GM12878 (cell line): ENCODE results near the gene ANXA5. TPM values are rescaled to one million over a fixed set of nuclear protein-coding genes. Genes with fewer than 3 reads are reported as not detected.

Source experiments
- ATAC-seq: fragments of 200-7000 bp; cut with Tn5 transposase; 3 replicates; pipeline ENCODE4 v1.9.1; 2020; ENCODE audit warnings: mild to moderate bottlenecking, moderate library complexity
- BruUV-seq: library from RNA; stranded (reverse); fragments of 400-500 nt; replicated peaks from 2 replicates; lab custom pipeline; 2021; lab: Mats Ljungman, UMichigan
- CTCF ChIA-PET: fragments of 300-600 bp; sonication (Branson Sonifier 250); formaldehyde crosslinking; extraction: SDS; loops from one replicate; lab custom pipeline; 2021; ENCODE audit warnings: inconsistent platforms; lab: Yijun Ruan, JAX
- POLR2A ChIA-PET: fragments of 350-600 bp; formaldehyde crosslinking; extraction: SDS; loops from one replicate; lab custom pipeline; 2021; ENCODE audit warnings: inconsistent platforms; lab: Charles Lee
- RAD21 ChIA-PET: fragments of 300-600 bp; sonication (Branson Sonifier 250); formaldehyde crosslinking; loops from one replicate; lab custom pipeline; 2023; ENCODE audit warnings: antibody characterized with exemption; ENCODE audit not compliant: unreplicated experiment; lab: Charles Lee
- SMC1A ChIA-PET: fragments of 300-600 bp; sonication (Branson Sonifier 250); formaldehyde crosslinking; loops from one replicate; lab custom pipeline; 2023; ENCODE audit not compliant: unreplicated experiment, uncharacterized antibody; lab: Charles Lee
- DNase-seq: peaks from one replicate; pipeline ENCODE4 v3.0.0-alpha.2; 2011; ENCODE audit warnings: low read depth, low spot score
- FAIRE-seq: peaks from 3 replicates; lab custom pipeline; 2011; peaks lifted over from hg19 to GRCh38; lab: Jason Lieb, UNC
- H2AFZ ChIP-seq: 2 replicates; pipeline ENCODE4 v1.6.0; 2011; ENCODE audit warnings: low read depth, low read length, control low read depth; ENCODE audit not compliant: control insufficient read depth
- H3K27ac ChIP-seq: 2 replicates; pipeline ENCODE4 v1.5.1; 2011; ENCODE audit warnings: control low read depth; ENCODE audit not compliant: control insufficient read depth, insufficient read depth
- H3K27me3 ChIP-seq, 2 experiments: replicated peaks in 1 of 2; 2 replicates each; pipeline versions ENCODE4 v1.6.0 to v1.6.1; 2011; ENCODE audit warnings: low read length in 1 of 2; ENCODE audit not compliant: control insufficient read depth in 2 of 2, insufficient read depth in 2 of 2
- H3K36me3 ChIP-seq, 2 experiments: 2 replicates each; pipeline ENCODE4 v1.5.1; 2011; ENCODE audit warnings: low read length in 1 of 2; ENCODE audit not compliant: control insufficient read depth in 2 of 2, insufficient read depth in 2 of 2
- H3K4me1 ChIP-seq: 2 replicates; pipeline ENCODE4 v1.6.1; 2011; ENCODE audit warnings: mild to moderate bottlenecking, low read length, moderate library complexity, mixed read lengths; ENCODE audit not compliant: control insufficient read depth, insufficient read depth
- H3K4me2 ChIP-seq: 2 replicates; pipeline ENCODE4 v1.6.0; 2011; ENCODE audit warnings: control low read depth; ENCODE audit not compliant: control insufficient read depth, insufficient read depth
- H3K4me3 ChIP-seq: fragments of 200-600 bp; sonication (generic); 2 replicates; pipeline ENCODE4 v1.5.1; 2016
- H3K79me2 ChIP-seq: 2 replicates; pipeline ENCODE4 v1.6.0; 2011; ENCODE audit warnings: low read length; ENCODE audit not compliant: control insufficient read depth, insufficient read depth
- H3K9ac ChIP-seq: 2 replicates; pipeline ENCODE4 v1.8.0; 2011; ENCODE audit warnings: low read length, control low read depth, mixed read lengths; ENCODE audit not compliant: control insufficient read depth, insufficient read depth
- H3K9me3 ChIP-seq: replicated peaks from 3 replicates; pipeline ENCODE4 v1.5.1; 2011; ENCODE audit warnings: mild to moderate bottlenecking, low read length; ENCODE audit not compliant: control insufficient read depth, insufficient read depth
- H4K20me1 ChIP-seq: 2 replicates; pipeline ENCODE4 v1.6.0; 2011; ENCODE audit not compliant: control insufficient read depth, insufficient read depth
- CHD1 ChIP-seq: IDR thresholded peaks from 2 replicates; pipeline ENCODE4 v1.6.1; 2012; ENCODE audit warnings: low read depth, low read length, improper control_type of control experiment
- EP300 ChIP-seq, 2 experiments: fragments of 150-350 bp in 1 of 2; IDR thresholded peaks; 2 replicates each; pipeline ENCODE4 v1.6.1; 2011 to 2012; ENCODE audit warnings: low read depth in 2 of 2, low read length in 2 of 2, borderline replicate concordance in 1 of 2, improper control_type of control experiment in 1 of 2, inconsistent platforms in 1 of 2; ENCODE audit not compliant: control insufficient read depth in 1 of 2
- IKZF1 ChIP-seq: fragments of 450-650 bp; conservative IDR thresholded peaks from 2 replicates; pipeline ENCODE4 v1.6.1; 2017; ENCODE audit warnings: antibody characterized with exemption, mild to moderate bottlenecking
- MEF2B ChIP-seq: fragments of 450-650 bp; IDR thresholded peaks from 2 replicates; pipeline ENCODE4 v1.6.1; 2018; ENCODE audit warnings: mild to moderate bottlenecking, moderate library complexity; ENCODE audit not compliant: partially characterized antibody, poor library complexity, severe bottlenecking
- NFYA ChIP-seq: IDR thresholded peaks from 2 replicates; pipeline ENCODE4 v1.6.1; 2011; ENCODE audit warnings: low read depth, mild to moderate bottlenecking, low read length, improper control_type of control experiment, borderline replicate concordance
- NRF1 ChIP-seq: conservative IDR thresholded peaks from 2 replicates; pipeline ENCODE4 v1.6.1; 2011; ENCODE audit warnings: mild to moderate bottlenecking, low read depth, low read length, improper control_type of control experiment
- POLR2AphosphoS2 ChIP-seq: IDR thresholded peaks from 2 replicates; pipeline ENCODE4 v1.6.1; 2011; ENCODE audit warnings: low read depth, mild to moderate bottlenecking, low read length, improper control_type of control experiment, moderate library complexity
- SP1 ChIP-seq: IDR thresholded peaks from one replicate; pipeline ENCODE4 v1.6.1; 2011; ENCODE audit warnings: low read depth, low read length
- YBX1 ChIP-seq: fragments of 450-650 bp; IDR thresholded peaks from 2 replicates; pipeline ENCODE4 v1.6.1; 2016; ENCODE audit warnings: antibody characterized with exemption
- ZZZ3 ChIP-seq: IDR thresholded peaks from 2 replicates; pipeline ENCODE4 v1.6.1; 2011; ENCODE audit warnings: low read depth; ENCODE audit not compliant: control insufficient read depth, insufficient read length
- WGBS: methylation state at CpG from one replicate; pipeline ENCODE4 v1.1.6; 2016; ENCODE audit warnings: low lambda C conversion rate; ENCODE audit not compliant: insufficient replicate concordance, insufficient coverage; ENCODE audit errors: missing lambda C conversion rate; 5-methylcytosine and 5-hydroxymethylcytosine counted together
- in situ Hi-C: fragments of 300-500 bp; cut with MboI; formaldehyde crosslinking; loops from 9 replicates; pipeline ENCODE4 v1.14.3; 2018; ENCODE audit warnings: mixed read lengths
- intact Hi-C: fragments of 100-400 bp; cut with micrococcal nuclease; formaldehyde crosslinking; loops from one replicate; pipeline ENCODE4 v1.14.2; 2022; ENCODE audit not compliant: unreplicated experiment
- polyA plus RNA-seq, 11 experiments: library from polyadenylated mRNA; depleted of rRNA in 4 of 11; unstranded in 6 of 11; stranded (reverse) in 5 of 11; fragments of >200 nt; fragmentation: Nextera tagmentation in 4 of 11; fragmentation: Illumina TruSeq in 1 of 11; extraction: Ambion mirVana in 4 of 11; extraction: Trizol in 1 of 11; gene quantifications; 1 replicate in 1 of 11; 2 replicates in 10 of 11; pipeline versions ENCODE4 v1.2.1 to v1.2.3, GENCODE V29; 2011 to 2016; ENCODE audit warnings: inconsistent platforms in 2 of 11, missing spikeins in 2 of 11, low read depth in 1 of 11
- total RNA-seq, 4 experiments: library from RNA; depleted of rRNA in 3 of 4; stranded (reverse); fragments of >200 nt in 3 of 4; fragmentation: Illumina TruSeq in 1 of 4; extraction: Trizol in 1 of 4; gene quantifications; 2 replicates each; pipeline versions ENCODE4 v1.2.1 to v1.2.3, GENCODE V29; 2013 to 2021
- TF ChIP-seq, protein P1 (sequence below): fragments of 450-650 bp; formaldehyde crosslinking; IDR thresholded peaks from 2 replicates; pipeline ENCODE4 v1.4.0; 2020; ENCODE audit warnings: mild to moderate bottlenecking, moderate library complexity

The ANXA5 gene
- total and polyA plus RNA-seq, 10 of the 15 experiments (the other 5 are each of a cell fraction or from before 2014, with no cell fraction given) = 101 to 249 (median 169) TPM

GRCh38 chr4:121642292-121642691 is 54.5 kb downstream of the ANXA5 start:
- Histone ChIP-seq H3K27me3 (0 out of 4 replicates have a peak, but pooled peaks cover 0 to 2% of the 10 kb centered on the region in 2 experiments), H3K36me3 (no peaks in the 10 kb centered on the region), H3K9me3 (no peaks in the 10 kb centered on the region), H3K9ac (no peak overlapping the region), H3K4me2 (no peak overlapping the region), H2AFZ (no peak overlapping the region), H4K20me1 (no peaks in the 10 kb centered on the region), H3K27ac (no peak overlapping the region), H3K4me1 (no peaks in the 10 kb centered on the region), H3K4me3 (no peak overlapping the region), H3K79me2 (no peaks in the 10 kb centered on the region)
- ChIA-PET CTCF (interaction anchor here (0.6 kb wide), 2 partner anchors 14 to 15 kb away, joined by 3 read pairs; no protein-coding TSS in a partner anchor), SMC1A (no interaction called here), POLR2A (no interaction called here), RAD21 (no interaction called here)
- no peak for DNase-seq
- no peak for FAIRE-seq
- intact Hi-C loops = no loop called here
- WGBS = 50% methylated on average over 2 of the region's 2 CpGs
- no peak for ATAC-seq
- no TSS peak for BruUV-seq
- in situ Hi-C loops = no loop called here
- no peak for TF ChIP-seq MEF2B

GRCh38 chr4:121633653-121634052 is 63.1 kb downstream of the ANXA5 start:
- no TSS peak for BruUV-seq
- 42% methylated on average over 4 of the region's 4 CpGs for WGBS
- no peaks in the 10 kb centered on the region for H3K27me3 ChIP-seq
- H3K27ac ChIP-seq = no peak overlapping the region
- RAD21 ChIA-PET = no interaction called here
- no peak overlapping the region for H2AFZ ChIP-seq
- SMC1A ChIA-PET = interaction anchor here (0.6 to 1.0 kb wide), 3 partner anchors 17 to 287 kb away, joined by 3 to 4 read pairs (median 3); no protein-coding TSS in a partner anchor
- FAIRE-seq (no peak), DNase-seq (no peak), ATAC-seq (no peak)
- intact Hi-C loops (no loop called here), in situ Hi-C loops (no loop called here)
- H3K36me3 ChIP-seq = no peaks in the 10 kb centered on the region
- CTCF ChIA-PET = no interaction called here
- POLR2A ChIA-PET = no interaction called here
- no peaks in the 10 kb centered on the region for H3K4me1 ChIP-seq
- H3K9me3 ChIP-seq = no peaks in the 10 kb centered on the region
- no peaks in the 10 kb centered on the region for H4K20me1 ChIP-seq
- no peak for TF ChIP-seq POLR2AphosphoS2
- no peak for TF ChIP-seq NFYA
- TF ChIP-seq IKZF1 = no peak
- TF ChIP-seq ZZZ3 = no peak
- no peak for TF ChIP-seq SP1
- TF ChIP-seq CHD1 = no peak
- TF ChIP-seq, protein P1, sequence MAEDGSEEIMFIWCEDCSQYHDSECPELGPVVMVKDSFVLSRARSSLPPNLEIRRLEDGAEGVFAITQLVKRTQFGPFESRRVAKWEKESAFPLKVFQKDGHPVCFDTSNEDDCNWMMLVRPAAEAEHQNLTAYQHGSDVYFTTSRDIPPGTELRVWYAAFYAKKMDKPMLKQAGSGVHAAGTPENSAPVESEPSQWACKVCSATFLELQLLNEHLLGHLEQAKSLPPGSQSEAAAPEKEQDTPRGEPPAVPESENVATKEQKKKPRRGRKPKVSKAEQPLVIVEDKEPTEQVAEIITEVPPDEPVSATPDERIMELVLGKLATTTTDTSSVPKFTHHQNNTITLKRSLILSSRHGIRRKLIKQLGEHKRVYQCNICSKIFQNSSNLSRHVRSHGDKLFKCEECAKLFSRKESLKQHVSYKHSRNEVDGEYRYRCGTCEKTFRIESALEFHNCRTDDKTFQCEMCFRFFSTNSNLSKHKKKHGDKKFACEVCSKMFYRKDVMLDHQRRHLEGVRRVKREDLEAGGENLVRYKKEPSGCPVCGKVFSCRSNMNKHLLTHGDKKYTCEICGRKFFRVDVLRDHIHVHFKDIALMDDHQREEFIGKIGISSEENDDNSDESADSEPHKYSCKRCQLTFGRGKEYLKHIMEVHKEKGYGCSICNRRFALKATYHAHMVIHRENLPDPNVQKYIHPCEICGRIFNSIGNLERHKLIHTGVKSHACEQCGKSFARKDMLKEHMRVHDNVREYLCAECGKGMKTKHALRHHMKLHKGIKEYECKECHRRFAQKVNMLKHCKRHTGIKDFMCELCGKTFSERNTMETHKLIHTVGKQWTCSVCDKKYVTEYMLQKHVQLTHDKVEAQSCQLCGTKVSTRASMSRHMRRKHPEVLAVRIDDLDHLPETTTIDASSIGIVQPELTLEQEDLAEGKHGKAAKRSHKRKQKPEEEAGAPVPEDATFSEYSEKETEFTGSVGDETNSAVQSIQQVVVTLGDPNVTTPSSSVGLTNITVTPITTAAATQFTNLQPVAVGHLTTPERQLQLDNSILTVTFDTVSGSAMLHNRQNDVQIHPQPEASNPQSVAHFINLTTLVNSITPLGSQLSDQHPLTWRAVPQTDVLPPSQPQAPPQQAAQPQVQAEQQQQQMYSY (CRISPR knock-in tag) = no peak
- TF ChIP-seq EP300 (IDR thresholded peaks at IDR 0.05; ENCODE audit: borderline replicate concordance in 1 of 2, control insufficient read depth in 1 of 2, low read depth in 2 of 2, low read length in 2 of 2) = no peak
- TF ChIP-seq YBX1 = no peak
- no peak for TF ChIP-seq NRF1
- no peak overlapping the region for H3K4me2 ChIP-seq
- H3K4me3 ChIP-seq = no peak overlapping the region
- H3K9ac ChIP-seq = no peak overlapping the region
- no peaks in the 10 kb centered on the region for H3K79me2 ChIP-seq
